Rectal smooth muscle tissue (tissue), 1 donor: Measurements from ENCODE around the gene SRRT.

Source experiments
- H3K27ac ChIP-seq: one replicate; pipeline ENCODE4 v1.7.0; 2013; ENCODE audit warnings: low read depth, low read length, inconsistent platforms
- H3K27me3 ChIP-seq: one replicate; pipeline ENCODE4 v1.7.0; 2013; ENCODE audit warnings: low read length; ENCODE audit not compliant: control insufficient read depth, insufficient read depth
- H3K36me3 ChIP-seq: one replicate; pipeline ENCODE4 v1.7.0; 2013; ENCODE audit warnings: low read length; ENCODE audit not compliant: control insufficient read depth, insufficient read depth
- H3K4me1 ChIP-seq: one replicate; pipeline ENCODE4 v1.7.0; 2013; ENCODE audit warnings: low read length; ENCODE audit not compliant: control insufficient read depth, insufficient read depth
- H3K4me3 ChIP-seq: one replicate; pipeline ENCODE4 v1.7.0; 2013; ENCODE audit warnings: low read length
- H3K9ac ChIP-seq: one replicate; pipeline ENCODE4 v1.7.0; 2013; ENCODE audit warnings: low read length

SRRT gene

GRCh38 chr7:100887516-100888290 lies 12.8 kb downstream of the SRRT start:
- Histone ChIP-seq H3K9ac (no peak overlapping the region), H3K27me3 (peaks cover 5% of the 10 kb centered on the region), H3K4me1 (peaks cover 10% of the 10 kb centered on the region), H3K36me3 (peaks cover 37% of the 10 kb centered on the region), H3K27ac (no peak overlapping the region), H3K4me3 (no peak overlapping the region)

GRCh38 chr7:100888291-100888987 lies 13.5 kb downstream of the SRRT start:
- Histone ChIP-seq H3K4me3 (peak overlapping the region; percentile 79), H3K27ac (peak overlapping the region; percentile 80), H3K27me3 (peaks cover 5% of the 10 kb centered on the region), H3K36me3 (peaks cover 34% of the 10 kb centered on the region), H3K4me1 (peaks cover 10% of the 10 kb centered on the region), H3K9ac (peak overlapping the region; percentile 66)

GRCh38 chr7:100888988-100889750 lies 14.3 kb downstream of the SRRT start, which contains the start of gene UFSP1:
UFSP1 (minus strand) TSS chr7:100889715; CDS start chr7:100889271, 444 bp downstream.
- peaks cover 33% of the 10 kb centered on the region for H3K36me3 ChIP-seq
- peak within 1 kb of the TSS; percentile 74 for H3K9ac ChIP-seq
- H3K27ac ChIP-seq = peak within 1 kb of the TSS; percentile 80
- peaks cover 5% of the 10 kb centered on the region for H3K27me3 ChIP-seq
- H3K4me3 ChIP-seq = peak within 1 kb of the TSS; percentile 79
- peaks cover 10% of the 10 kb centered on the region for H3K4me1 ChIP-seq

- Histone ChIP-seq H3K27ac (peak overlapping the region; percentile 80), H3K4me3 (peak overlapping the region; percentile 60), H3K4me1 (peaks cover 10% of the 10 kb centered on the region), H3K9ac (no peak overlapping the region), H3K27me3 (peaks cover 5% of the 10 kb centered on the region), H3K36me3 (peaks cover 19% of the 10 kb centered on the region)
These were observed 16.0 kb downstream of the SRRT start for GRCh38 chr7:100890653-100891567.

- Histone ChIP-seq H3K27me3 (peaks cover 12% of the 10 kb centered on the region), H3K27ac (no peak overlapping the region), H3K36me3 (peaks cover 11% of the 10 kb centered on the region), H3K9ac (no peak overlapping the region), H3K4me1 (peaks cover 10% of the 10 kb centered on the region), H3K4me3 (no peak overlapping the region)
These were observed 16.8 kb downstream of the SRRT start for GRCh38 chr7:100891568-100892247.

GRCh38 chr7:100892364-100893317 lies 17.7 kb downstream of the SRRT start:
- H3K9ac ChIP-seq = no peak overlapping the region
- H3K4me3 ChIP-seq = no peak overlapping the region
- no peak overlapping the region for H3K27ac ChIP-seq
- H3K36me3 ChIP-seq = peaks cover 7% of the 10 kb centered on the region
- H3K4me1 ChIP-seq = peaks cover 10% of the 10 kb centered on the region
- peaks cover 12% of the 10 kb centered on the region for H3K27me3 ChIP-seq

- Histone ChIP-seq H3K36me3 (peaks cover 3% of the 10 kb centered on the region), H3K27ac (no peak overlapping the region), H3K4me1 (peaks cover 9% of the 10 kb centered on the region), H3K27me3 (peaks cover 12% of the 10 kb centered on the region), H3K9ac (no peak overlapping the region), H3K4me3 (no peak overlapping the region)
These were observed 18.5 kb downstream of the SRRT start for GRCh38 chr7:100893318-100893895.

GRCh38 chr7:100893910-100894721 lies 19.2 kb downstream of the SRRT start:
- no peak overlapping the region for H3K9ac ChIP-seq
- peaks cover 12% of the 10 kb centered on the region for H3K27me3 ChIP-seq
- H3K4me1 ChIP-seq = peaks cover 2% of the 10 kb centered on the region
- no peak overlapping the region for H3K4me3 ChIP-seq
- no peak overlapping the region for H3K27ac ChIP-seq
- no peaks in the 10 kb centered on the region for H3K36me3 ChIP-seq

GRCh38 chr7:100894860-100895700 lies 20.2 kb downstream of the SRRT start:
- Histone ChIP-seq H3K4me3 (peak overlapping the region; percentile 48), H3K36me3 (no peaks in the 10 kb centered on the region), H3K9ac (no peak overlapping the region), H3K27ac (no peak overlapping the region), H3K4me1 (peaks cover 2% of the 10 kb centered on the region), H3K27me3 (peaks cover 15% of the 10 kb centered on the region)
